H9 (cell line): ENCODE measurements around the gene SYNGR1. TPM values are rescaled to one million over a fixed set of nuclear protein-coding genes. Genes with fewer than 3 reads are reported as not detected.
A peak's percentile ranks its signal among the peaks of the same experiment; 100 is the strongest.

Source experiments
- DNase-seq: peaks from one replicate; pipeline ENCODE4 v3.0.0-alpha.2; 2017
- H2AFZ ChIP-seq: one replicate; pipeline ENCODE4 v1.6.1; 2013; ENCODE audit warnings: mild to moderate bottlenecking, low read length, control low read depth, moderate library complexity
- H2AK5ac ChIP-seq: 2 replicates; pipeline ENCODE4 v1.6.1; 2013; ENCODE audit warnings: low read length, control low read depth, mixed read lengths; ENCODE audit not compliant: insufficient read length
- H2BK120ac ChIP-seq: one replicate; pipeline ENCODE4 v1.6.1; 2013; ENCODE audit warnings: low read depth, mild to moderate bottlenecking, low read length, control low read depth, inconsistent platforms; ENCODE audit not compliant: poor library complexity, severe bottlenecking
- H2BK12ac ChIP-seq: 2 replicates; pipeline ENCODE4 v1.6.1; 2013; ENCODE audit warnings: low read length, control low read depth, mixed read lengths, low read depth; ENCODE audit not compliant: insufficient read length
- H2BK15ac ChIP-seq: 2 replicates; pipeline ENCODE4 v1.6.1; 2013; ENCODE audit warnings: low read depth, low read length, control low read depth
- H2BK20ac ChIP-seq: one replicate; pipeline ENCODE4 v1.6.1; 2013; ENCODE audit warnings: low read depth, mild to moderate bottlenecking, low read length, control low read depth, inconsistent platforms; ENCODE audit not compliant: poor library complexity, severe bottlenecking
- H2BK5ac ChIP-seq: 2 replicates; pipeline ENCODE4 v1.6.1; 2013; ENCODE audit warnings: low read length, control low read depth, mixed read lengths; ENCODE audit not compliant: insufficient read length
- H3K14ac ChIP-seq: 2 replicates; pipeline ENCODE4 v1.6.1; 2013; ENCODE audit warnings: low read length, control low read depth; ENCODE audit not compliant: insufficient read depth
- H3K18ac ChIP-seq: 2 replicates; pipeline ENCODE4 v1.6.1; 2013; ENCODE audit warnings: low read depth, mild to moderate bottlenecking, mixed read lengths, low read length, control low read depth; ENCODE audit not compliant: insufficient read length
- H3K23ac ChIP-seq: 2 replicates; pipeline ENCODE4 v1.6.1; 2013; ENCODE audit warnings: low read length, control low read depth, mixed read lengths, low read depth; ENCODE audit not compliant: insufficient read length
- H3K23me2 ChIP-seq: 2 replicates; pipeline ENCODE4 v1.6.1; 2013; ENCODE audit warnings: low read depth, mild to moderate bottlenecking, mixed read lengths, low read length, control low read depth; ENCODE audit not compliant: insufficient read length, poor library complexity, severe bottlenecking
- H3K27ac ChIP-seq: 2 replicates; pipeline ENCODE4 v1.5.1; 2013; ENCODE audit warnings: low read length, control low read depth, mixed read lengths, low read depth; ENCODE audit not compliant: insufficient read length
- H3K27me3 ChIP-seq: 2 replicates; pipeline ENCODE4 v1.6.1; 2013; ENCODE audit warnings: low read length, control low read depth, inconsistent platforms; ENCODE audit not compliant: insufficient read depth
- H3K4ac ChIP-seq: 2 replicates; pipeline ENCODE4 v1.6.1; 2013; ENCODE audit warnings: low read depth, mild to moderate bottlenecking, control low read depth, inconsistent platforms, low read length, moderate library complexity
- H3K4me1 ChIP-seq: 2 replicates; pipeline ENCODE4 v1.6.1; 2013; ENCODE audit warnings: low read length, control low read depth, inconsistent platforms; ENCODE audit not compliant: insufficient read depth
- H3K4me2 ChIP-seq: 2 replicates; pipeline ENCODE4 v1.6.1; 2013; ENCODE audit warnings: low read length, control low read depth, mixed read lengths; ENCODE audit not compliant: insufficient read length, insufficient read depth
- H3K56ac ChIP-seq: 2 replicates; pipeline ENCODE4 v1.6.1; 2013; ENCODE audit warnings: low read depth, mild to moderate bottlenecking, mixed read lengths, low read length, control low read depth; ENCODE audit not compliant: insufficient read length
- H3K79me1 ChIP-seq: 2 replicates; pipeline ENCODE4 v1.6.1; 2013; ENCODE audit warnings: low read depth, mild to moderate bottlenecking, moderate library complexity, low read length, control low read depth, inconsistent platforms; ENCODE audit not compliant: insufficient read depth, poor library complexity, severe bottlenecking
- H3K79me2 ChIP-seq: 2 replicates; pipeline ENCODE4 v1.6.1; 2013; ENCODE audit warnings: low read length, control low read depth, inconsistent platforms; ENCODE audit not compliant: insufficient read depth
- H3K9ac ChIP-seq: 2 replicates; pipeline ENCODE4 v1.6.1; 2013; ENCODE audit warnings: low read length, control low read depth, mixed read lengths; ENCODE audit not compliant: insufficient read length; ENCODE audit errors: extremely low read depth
- H3K9me3 ChIP-seq: one replicate; pipeline ENCODE4 v1.6.1; 2013; ENCODE audit warnings: low read depth, low read length, inconsistent platforms; ENCODE audit not compliant: control insufficient read depth
- H3T11ph ChIP-seq: one replicate; pipeline ENCODE4 v1.6.1; 2013; ENCODE audit warnings: mild to moderate bottlenecking, low read length, control low read depth, inconsistent platforms
- H4K20me1 ChIP-seq: one replicate; pipeline ENCODE4 v1.6.1; 2013; ENCODE audit not compliant: control insufficient read depth, insufficient read length, insufficient read depth
- H4K5ac ChIP-seq: 2 replicates; pipeline ENCODE4 v1.6.1; 2013; ENCODE audit warnings: low read depth, mild to moderate bottlenecking, mixed read lengths, low read length, control low read depth; ENCODE audit not compliant: insufficient read length
- H4K8ac ChIP-seq: replicated peaks from 2 replicates; pipeline ENCODE4 v1.6.1; 2013; ENCODE audit warnings: low read length, control low read depth, mixed read lengths, low read depth; ENCODE audit not compliant: insufficient read length
- H4K91ac ChIP-seq: 2 replicates; pipeline ENCODE4 v1.6.1; 2013; ENCODE audit warnings: low read depth, mild to moderate bottlenecking, moderate library complexity, mixed read lengths, low read length, control low read depth; ENCODE audit not compliant: insufficient read length
- H3K27ac Mint-ChIP-seq, 3 experiments: 2 replicates in 2 of 3; 3 replicates in 1 of 3; pipeline ENCODE4 v1.8.0; 2020 to 2021; ENCODE audit warnings: mixed read lengths in 3 of 3, mild to moderate bottlenecking in 1 of 3, moderate library complexity in 1 of 3
- H3K27me3 Mint-ChIP-seq: 2 replicates; pipeline ENCODE4 v1.8.0; 2021; ENCODE audit warnings: low read depth, mild to moderate bottlenecking, moderate library complexity, mixed read lengths
- H3K36me3 Mint-ChIP-seq, 3 experiments: 2 replicates in 2 of 3; 3 replicates in 1 of 3; pipeline ENCODE4 v1.8.0; 2020 to 2021; ENCODE audit warnings: low read depth in 3 of 3, mixed read lengths in 3 of 3; ENCODE audit not compliant: insufficient read depth in 1 of 3
- H3K4me1 Mint-ChIP-seq, 2 experiments: 2 replicates each; pipeline ENCODE4 v1.8.0; 2020; ENCODE audit warnings: mixed read lengths in 2 of 2
- H3K4me3 Mint-ChIP-seq, 2 experiments: 2 replicates in 1 of 2; 3 replicates in 1 of 2; pipeline ENCODE4 v1.8.0; 2020 to 2021; ENCODE audit warnings: mild to moderate bottlenecking in 2 of 2, mixed read lengths in 2 of 2, moderate library complexity in 1 of 2
- H3K9me3 Mint-ChIP-seq, 2 experiments: 2 replicates in 1 of 2; 3 replicates in 1 of 2; pipeline ENCODE4 v1.8.0; 2020; ENCODE audit warnings: mild to moderate bottlenecking in 2 of 2, mixed read lengths in 2 of 2, moderate library complexity in 1 of 2
- CTCF ChIP-seq: fragments of 200-600 bp; sonication (generic); conservative IDR thresholded peaks from 3 replicates; pipeline ENCODE4 v1.8.0; 2021; ENCODE audit warnings: antibody characterized with exemption, mild to moderate bottlenecking
- WGBS: extraction: QIAGEN DNeasy Blood & Tissue Kit; methylation state at CpG from one replicate; pipeline ENCODE4 v1.1.7; 2013; ENCODE audit warnings: missing lambda C conversion rate, low lambda C conversion rate, mixed read lengths; ENCODE audit not compliant: insufficient read length; ENCODE audit errors: extremely low coverage; 5-methylcytosine and 5-hydroxymethylcytosine counted together
- total RNA-seq: library from RNA; stranded (reverse); gene quantifications from 2 replicates; pipeline ENCODE4 v1.2.1, GENCODE V29; 2021

Gene SYNGR1
- total RNA-seq, 1 experiment from 2014 or later, result 13.2 TPM

DNA sequence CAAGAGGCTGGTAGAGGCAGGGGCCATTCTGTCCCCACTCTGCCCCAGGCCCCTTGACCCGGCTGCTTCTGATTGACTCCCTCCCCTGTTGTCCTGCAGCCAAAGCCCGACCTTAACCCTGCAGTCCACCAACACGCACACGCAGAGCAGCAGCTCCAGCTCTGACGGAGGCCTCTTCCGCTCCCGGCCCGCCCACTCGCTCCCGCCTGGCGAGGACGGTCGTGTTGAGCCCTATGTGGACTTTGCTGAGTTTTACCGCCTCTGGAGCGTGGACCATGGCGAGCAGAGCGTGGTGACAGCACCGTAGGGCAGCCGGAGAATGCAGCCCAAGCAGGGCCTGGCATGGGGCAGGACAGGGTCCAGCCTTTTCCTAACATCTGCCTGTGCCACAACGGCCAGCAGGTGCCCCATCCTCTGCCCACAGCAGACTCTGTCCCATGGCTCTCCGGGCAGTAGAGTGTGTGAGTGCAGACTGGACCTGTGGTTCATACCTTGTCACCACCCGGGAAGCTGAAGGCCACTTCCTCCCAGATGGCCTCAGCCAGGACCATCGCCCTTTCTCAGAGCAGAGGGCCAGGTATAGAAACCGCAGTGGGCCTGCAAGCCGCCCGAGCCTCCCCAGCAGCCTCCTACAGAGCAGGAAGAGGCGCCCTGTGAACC is 80.3 kb downstream of the SYNGR1 start:
- H3K36me3 Mint-ChIP-seq, result peaks cover 7 to 37% (median 37%) of the 10 kb centered on the region in 3 experiments; a peak in 6 of 7 replicates
- Histone ChIP-seq H4K5ac (no peak overlapping the region), H3K79me2 (no peaks in the 10 kb centered on the region), H2BK12ac (no peak overlapping the region), H3K23me2 (no peaks in the 10 kb centered on the region), H4K20me1 (no peaks in the 10 kb centered on the region), H2BK120ac (no peak overlapping the region), H3K56ac (no peak overlapping the region), H4K91ac (no peak overlapping the region), H3K9ac (no peak overlapping the region), H4K8ac (no peak overlapping the region), H2AK5ac (no peak overlapping the region), H2BK15ac (peak overlapping the region; percentile 41; the same call in 1 of the 2 replicates), H3K23ac (no peak overlapping the region), H3K79me1 (no peaks in the 10 kb centered on the region), H2BK5ac (no peak overlapping the region), H3K18ac (no peak overlapping the region), H3K27ac (no peak overlapping the region), H3T11ph (no peak overlapping the region), H3K27me3 (no peaks in the 10 kb centered on the region), H3K9me3 (no peaks in the 10 kb centered on the region), H3K14ac (peak overlapping the region; percentile 24; the same call in 1 of the 2 replicates), H3K4ac (peak overlapping the region; percentile 54; the same call in 1 of the 2 replicates), H3K4me1 (peaks cover 11% of the 10 kb centered on the region; the same call in 1 of the 2 replicates), H2BK20ac (no peak overlapping the region), H2AFZ (no peak overlapping the region), H3K4me2 (no peak overlapping the region)
- H3K27ac Mint-ChIP-seq, result peak overlapping the region; percentile 41 to 61 (median 48); a peak in 1 of 7 replicates
- no peak for TF ChIP-seq CTCF
- H3K9me3 Mint-ChIP-seq, result no peaks in the 10 kb centered on the region
- no CpG with 5 or more reads among the region's 27 CpGs for WGBS
- H3K27me3 Mint-ChIP-seq, result no peaks in the 10 kb centered on the region
- DNase-seq, result peak; percentile 24
- no peak overlapping the region for H3K4me3 Mint-ChIP-seq
- H3K4me1 Mint-ChIP-seq, result peaks cover 35 to 50% of the 10 kb centered on the region in 2 experiments
